Choroid plexus epithelial cell (primary cell): ENCODE data around the gene BBIP1.
A peak's percentile ranks its signal among the peaks of the same experiment; 100 is the strongest.

ENCODE experiments used
- DNase-seq: peaks from one replicate; pipeline ENCODE4 v3.0.0-alpha.2; 2010; ENCODE audit warnings: low read depth
- H3K4me3 ChIP-seq: 2 replicates; pipeline ENCODE4 v1.5.1; 2011; ENCODE audit warnings: low read depth, mild to moderate bottlenecking, control low read depth, low read length, moderate library complexity
- CTCF ChIP-seq: conservative IDR thresholded peaks from 2 replicates; pipeline ENCODE4 v1.5.1; 2011; ENCODE audit warnings: low read depth, mild to moderate bottlenecking, control low read depth, inconsistent platforms, low read length, moderate library complexity

Gene BBIP1

GRCh38 chr10:110876000-110876399, 43.0 kb downstream of the BBIP1 start:
- TF ChIP-seq CTCF = no peak
- DNase-seq = no peak

GRCh38 chr10:110873951-110874350, 45.0 kb downstream of the BBIP1 start:
- H3K4me3 ChIP-seq = peak overlapping the region; percentile 80
- TF ChIP-seq CTCF = no peak
- DNase-seq = no peak

More at GRCh38 chr10:110876000-110876399, 43.0 kb downstream of the BBIP1 start:
- H3K4me3 ChIP-seq = no peak overlapping the region

GRCh38 chr10:110872984-110873923, 45.7 kb downstream of the BBIP1 start:
- DNase-seq = no peak
- TF ChIP-seq CTCF = no peak

GRCh38 chr10:110872145-110872983, 46.6 kb downstream of the BBIP1 start:
- peak overlapping the region; percentile 80 for H3K4me3 ChIP-seq
- peak; percentile 94 for DNase-seq
- TF ChIP-seq CTCF = peak; percentile 56

More at GRCh38 chr10:110872984-110873923, 45.7 kb downstream of the BBIP1 start:
- peak overlapping the region; percentile 80 for H3K4me3 ChIP-seq

- peak within 1 kb of the TSS; percentile 80 for H3K4me3 ChIP-seq
- peak; percentile 99 for DNase-seq
- TF ChIP-seq CTCF = no peak
Observed at GRCh38 chr10:110871298-110872084, 47.5 kb downstream of the BBIP1 start, which contains the start of gene PDCD4. Gene PDCD4 (plus strand): TSS chr10:110871928. CDS start chr10:110876028, 4,100 bp downstream.

- DNase-seq = peak; percentile 13
- H3K4me3 ChIP-seq = no peak overlapping the region
- TF ChIP-seq CTCF = no peak
Observed at GRCh38 chr10:110870823-110871297, 48.1 kb downstream of the BBIP1 start.
